IPS-15b (cell line): ENCODE measurements around the gene STMN3.
"Not testable (repeated sequence)": the region's sequence is repeated elsewhere in the genome, so short reads cannot be mapped to it uniquely, and the experiment has no call there.

ENCODE experiments used
- H3K27me3 ChIP-seq: one replicate; pipeline ENCODE4 v1.6.1; 2013; ENCODE audit warnings: low read length; ENCODE audit not compliant: control insufficient read depth, insufficient read depth
- H3K36me3 ChIP-seq: one replicate; pipeline ENCODE4 v1.6.1; 2013; ENCODE audit warnings: low read length; ENCODE audit not compliant: control insufficient read depth, insufficient read depth
- H3K4me1 ChIP-seq: one replicate; pipeline ENCODE4 v1.6.1; 2013; ENCODE audit warnings: mild to moderate bottlenecking, low read length; ENCODE audit not compliant: control insufficient read depth, insufficient read depth
- H3K4me3 ChIP-seq: one replicate; pipeline ENCODE4 v1.5.1; 2013; ENCODE audit warnings: low read depth, low read length
- H3K9ac ChIP-seq: one replicate; pipeline ENCODE4 v1.6.1; 2013; ENCODE audit warnings: low read depth, mild to moderate bottlenecking, low read length
- H3K9me3 ChIP-seq: one replicate; pipeline ENCODE4 v1.6.1; 2013; ENCODE audit warnings: mild to moderate bottlenecking, low read length; ENCODE audit not compliant: control insufficient read depth, insufficient read depth

The STMN3 gene

GRCh38 chr20:63620991-63621390 lies 32.2 kb downstream of the STMN3 start:
- Histone ChIP-seq H3K36me3 (peaks cover 22% of the 10 kb centered on the region), H3K27me3 (no peaks in the 10 kb centered on the region), H3K9ac (no peak overlapping the region), H3K9me3 (no peaks in the 10 kb centered on the region), H3K4me3 (no peak overlapping the region), H3K4me1 (no peaks in the 10 kb centered on the region)

- no peaks in the 10 kb centered on the region for H3K27me3 ChIP-seq
- no peak overlapping the region for H3K4me3 ChIP-seq
- H3K9ac ChIP-seq, result no peak overlapping the region
- no peaks in the 10 kb centered on the region for H3K4me1 ChIP-seq
- peaks cover 22% of the 10 kb centered on the region for H3K36me3 ChIP-seq
- no peaks in the 10 kb centered on the region for H3K9me3 ChIP-seq
Measured at GRCh38 chr20:63619505-63619904, 33.7 kb downstream of the STMN3 start.

GRCh38 chr20:63619086-63619485 lies 34.1 kb downstream of the STMN3 start:
- no peaks in the 10 kb centered on the region for H3K27me3 ChIP-seq
- H3K4me3 ChIP-seq, result no peak overlapping the region
- H3K9ac ChIP-seq, result no peak overlapping the region
- H3K9me3 ChIP-seq, result no peaks in the 10 kb centered on the region
- peaks cover 22% of the 10 kb centered on the region for H3K36me3 ChIP-seq
- no peaks in the 10 kb centered on the region for H3K4me1 ChIP-seq

- Histone ChIP-seq H3K9me3 (no peaks in the 10 kb centered on the region), H3K4me3 (no peak overlapping the region), H3K27me3 (no peaks in the 10 kb centered on the region), H3K9ac (no peak overlapping the region), H3K4me1 (no peaks in the 10 kb centered on the region), H3K36me3 (peaks cover 22% of the 10 kb centered on the region)
Measured at GRCh38 chr20:63618291-63618980, 34.8 kb downstream of the STMN3 start.

- Histone ChIP-seq H3K4me1 (no peaks in the 10 kb centered on the region), H3K36me3 (peaks cover 22% of the 10 kb centered on the region), H3K9ac (no peak overlapping the region), H3K27me3 (no peaks in the 10 kb centered on the region), H3K9me3 (no peaks in the 10 kb centered on the region), H3K4me3 (no peak overlapping the region)
Measured at GRCh38 chr20:63617876-63618265, 35.4 kb downstream of the STMN3 start.

- peaks cover 22% of the 10 kb centered on the region for H3K36me3 ChIP-seq
Measured at GRCh38 chr20:63617092-63617875, 35.9 kb downstream of the STMN3 start.

GRCh38 chr20:63613863-63614594 lies 39.2 kb downstream of the STMN3 start:
- not testable (repeated sequence) for H3K4me1 ChIP-seq, H3K9ac ChIP-seq, H3K4me3 ChIP-seq, H3K27me3 ChIP-seq, H3K9me3 ChIP-seq
- peaks cover 17% of the 10 kb centered on the region for H3K36me3 ChIP-seq

More at GRCh38 chr20:63617092-63617875, 35.9 kb downstream of the STMN3 start:
- Histone ChIP-seq H3K9me3 (no peaks in the 10 kb centered on the region), H3K4me1 (no peaks in the 10 kb centered on the region), H3K9ac (no peak overlapping the region), H3K27me3 (no peaks in the 10 kb centered on the region), H3K4me3 (no peak overlapping the region)

- Histone ChIP-seq H3K4me3 (no peak overlapping the region), H3K27me3 (no peaks in the 10 kb centered on the region), H3K9me3 (no peaks in the 10 kb centered on the region), H3K36me3 (peaks cover 3% of the 10 kb centered on the region), H3K9ac (no peak overlapping the region), H3K4me1 (no peaks in the 10 kb centered on the region)
Measured at GRCh38 chr20:63612276-63612931, 40.8 kb downstream of the STMN3 start.

- Histone ChIP-seq H3K9me3 (no peaks in the 10 kb centered on the region), H3K4me3 (no peak overlapping the region), H3K4me1 (no peaks in the 10 kb centered on the region), H3K27me3 (no peaks in the 10 kb centered on the region), H3K36me3 (peaks cover 3% of the 10 kb centered on the region), H3K9ac (no peak overlapping the region)
Measured at GRCh38 chr20:63611646-63612045, 41.6 kb downstream of the STMN3 start.

- Histone ChIP-seq H3K27me3 (no peaks in the 10 kb centered on the region), H3K4me3 (no peak overlapping the region), H3K4me1 (no peaks in the 10 kb centered on the region), H3K9me3 (no peaks in the 10 kb centered on the region), H3K36me3 (no peaks in the 10 kb centered on the region), H3K9ac (no peak overlapping the region)
Measured at GRCh38 chr20:63610581-63611435, 42.4 kb downstream of the STMN3 start.

GRCh38 chr20:63606686-63607085 lies 46.5 kb downstream of the STMN3 start:
- H3K9me3 ChIP-seq, result no peaks in the 10 kb centered on the region
- no peaks in the 10 kb centered on the region for H3K4me1 ChIP-seq
- peaks cover 14% of the 10 kb centered on the region for H3K36me3 ChIP-seq
- H3K9ac ChIP-seq, result no peak overlapping the region
- H3K4me3 ChIP-seq, result no peak overlapping the region
- H3K27me3 ChIP-seq, result no peaks in the 10 kb centered on the region
